Activated CD4-positive, CD25-positive, alpha-beta regulatory T cell (primary cell): ENCODE data around the gene MAPKAP1.

Experiments used
- DNase-seq, 4 experiments: peaks; one replicate each; lab custom pipeline; 2025; lab: John Stamatoyannopoulos, UW

MAPKAP1 gene

DNA sequence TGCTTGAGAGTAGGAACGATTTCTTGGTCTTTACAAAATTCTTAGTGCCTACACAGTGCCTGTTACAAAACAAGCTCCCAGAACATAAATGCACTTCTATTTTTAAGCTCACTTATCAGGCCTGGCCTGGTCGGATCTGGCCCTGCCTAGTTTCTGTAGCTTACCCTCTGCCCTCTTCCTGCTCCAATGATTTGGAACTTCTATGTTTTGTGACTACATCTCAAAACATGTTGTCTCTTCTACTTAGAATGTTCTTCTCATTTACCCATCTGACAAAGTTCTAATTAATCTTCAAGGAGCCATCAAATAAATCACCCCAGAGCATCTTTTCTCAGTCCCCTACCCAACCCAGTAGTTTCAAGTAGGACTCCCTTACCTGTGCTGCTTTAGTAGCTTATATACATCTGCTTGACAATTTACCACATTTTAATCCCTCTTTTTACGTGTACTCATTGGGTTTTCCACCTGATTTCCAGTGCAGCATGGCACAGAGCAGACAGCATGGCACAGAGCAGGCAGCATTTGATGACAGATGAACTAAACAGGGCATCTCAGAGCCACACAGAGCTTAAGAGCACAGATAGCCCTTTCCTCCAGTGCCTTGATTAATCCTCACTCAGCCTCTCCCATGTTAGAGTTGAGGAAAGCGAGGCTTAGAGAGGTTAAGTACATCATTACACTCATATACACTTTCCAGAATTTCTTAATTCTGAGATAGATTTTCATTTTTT is 171.9 kb downstream of the MAPKAP1 start:
- DNase-seq: no peak

GRCh38 chr9:125532812-125533594 is 174.0 kb downstream of the MAPKAP1 start:
- DNase-seq: no peak

DNA sequence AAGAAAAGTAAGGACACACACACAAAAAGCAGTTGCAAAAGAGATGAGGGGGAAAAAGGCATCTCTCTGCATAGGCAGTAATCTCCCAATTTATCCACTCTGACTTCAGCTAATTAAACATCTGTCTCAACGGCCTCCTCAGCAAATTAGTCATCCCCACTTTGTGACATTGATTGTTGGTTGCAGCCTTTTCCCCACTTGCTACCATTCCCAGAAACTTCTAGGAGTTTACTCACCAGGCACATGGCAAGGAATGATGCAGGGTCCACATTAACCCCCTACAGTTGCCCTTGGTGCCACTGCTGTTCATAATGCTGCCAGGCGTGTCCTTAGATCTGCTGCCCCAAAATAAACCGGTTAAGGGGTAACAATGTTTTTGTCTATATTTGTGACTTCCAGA is 174.6 kb downstream of the MAPKAP1 start:
- DNase-seq: no peak

- no peak for DNase-seq
Observed at GRCh38 chr9:125529589-125530515, 177.2 kb downstream of the MAPKAP1 start.

GRCh38 chr9:125529107-125529506 is 177.9 kb downstream of the MAPKAP1 start:
- DNase-seq: no peak

GRCh38 chr9:125527471-125528002 is 179.5 kb downstream of the MAPKAP1 start:
- no peak for DNase-seq

DNA sequence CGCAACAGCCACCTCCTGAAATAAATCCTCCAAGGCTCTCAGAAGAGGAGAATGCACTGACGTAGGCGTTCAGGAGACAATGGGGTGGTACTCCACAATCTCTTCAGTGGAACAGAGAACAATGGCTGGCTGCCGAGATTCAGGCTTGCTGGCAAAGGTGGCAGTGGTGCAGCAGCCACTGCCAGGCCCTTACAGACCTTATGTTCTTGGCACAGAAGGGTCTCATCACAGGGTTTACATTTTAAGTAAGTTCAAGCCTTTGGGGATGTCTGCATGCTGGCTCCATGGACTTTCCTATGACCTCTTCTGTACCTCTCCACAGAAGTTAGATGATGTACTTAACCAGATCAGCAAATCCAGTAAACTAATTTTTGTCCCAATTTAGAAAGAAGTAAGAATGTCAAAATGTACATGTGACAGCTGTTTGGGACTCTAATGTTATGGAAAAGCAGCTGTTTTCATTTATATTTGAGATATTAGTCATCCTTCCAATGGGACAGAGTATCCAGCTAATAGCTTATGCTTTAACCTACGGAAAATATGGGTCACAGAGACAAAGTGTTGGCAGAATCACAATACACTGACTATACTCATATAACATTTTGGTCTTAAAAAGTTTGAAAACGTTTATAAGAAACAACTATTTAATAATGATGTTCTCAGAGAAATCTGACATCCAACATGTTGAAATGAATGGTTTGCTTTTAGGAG is 180.9 kb downstream of the MAPKAP1 start:
- no peak for DNase-seq

GRCh38 chr9:125524583-125525355 is 182.2 kb downstream of the MAPKAP1 start:
- DNase-seq: no peak

GRCh38 chr9:125523681-125524080 is 183.3 kb downstream of the MAPKAP1 start:
- DNase-seq: no peak

- no peak for DNase-seq
Observed at GRCh38 chr9:125522328-125522725, 184.7 kb downstream of the MAPKAP1 start.

GRCh38 chr9:125521462-125522327 is 185.3 kb downstream of the MAPKAP1 start:
- no peak for DNase-seq

- no peak for DNase-seq
Observed at GRCh38 chr9:125519734-125520133, 187.3 kb downstream of the MAPKAP1 start.

DNA sequence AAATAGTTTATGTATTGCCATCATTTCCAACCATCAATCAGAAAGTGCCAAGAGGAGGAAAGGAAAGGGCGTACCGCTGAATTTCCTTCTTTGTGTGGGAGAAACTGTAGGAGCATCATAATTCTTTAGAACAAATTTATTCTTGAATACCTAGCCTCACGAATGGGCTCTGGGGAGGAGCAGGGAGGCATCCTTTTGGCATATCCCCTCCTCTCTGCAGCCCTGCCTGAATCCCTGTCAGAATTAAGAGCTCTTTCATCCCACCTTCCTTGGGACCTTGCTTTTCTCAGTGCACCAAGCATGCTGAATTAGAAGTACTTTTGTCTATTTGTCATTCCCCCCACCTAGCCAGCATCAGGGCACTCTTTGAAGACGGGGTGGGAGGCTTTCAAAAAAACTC is 189.4 kb downstream of the MAPKAP1 start:
- DNase-seq: no peak

GRCh38 chr9:125515983-125516940 is 190.7 kb downstream of the MAPKAP1 start:
- DNase-seq: no peak

- DNase-seq: no peak
Observed at GRCh38 chr9:125515281-125515680, 191.7 kb downstream of the MAPKAP1 start.

- DNase-seq: no peak
Observed at GRCh38 chr9:125514468-125514867, 192.5 kb downstream of the MAPKAP1 start.

DNA sequence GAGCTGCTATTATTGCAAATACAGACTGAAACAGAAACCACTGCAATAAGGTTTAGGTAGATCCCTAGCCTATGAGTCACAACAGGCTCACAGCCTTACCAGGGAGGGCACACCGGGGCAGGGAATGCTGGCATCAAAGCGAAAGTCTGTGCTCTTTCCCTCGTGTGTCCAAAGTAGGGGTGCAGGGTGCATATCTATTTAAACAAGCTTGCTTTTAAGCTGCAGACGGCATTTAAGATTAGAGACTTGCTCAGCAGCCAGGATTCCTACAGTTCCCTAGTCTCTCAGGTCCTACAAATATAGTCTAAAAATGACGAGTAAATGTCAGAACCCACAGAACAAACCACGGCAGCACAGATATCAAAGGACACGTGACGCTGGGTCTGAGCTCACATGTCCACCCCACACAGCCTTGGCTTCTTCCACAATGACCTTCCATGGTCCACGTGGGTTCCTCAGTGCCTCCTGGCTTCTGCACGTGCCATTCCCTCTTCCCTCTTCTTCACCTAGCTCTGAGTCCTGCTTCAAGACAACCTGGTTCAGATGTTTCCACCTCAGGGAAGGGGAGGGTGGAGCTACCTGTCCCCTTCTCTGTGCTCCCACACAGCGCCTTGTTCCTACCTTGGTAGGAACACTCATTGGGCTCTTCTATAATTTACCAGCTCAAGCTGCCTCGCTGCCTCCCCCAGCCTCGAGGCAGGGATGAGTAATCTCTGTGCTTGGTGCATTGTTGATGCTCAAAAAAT is 193.2 kb downstream of the MAPKAP1 start:
- no peak for DNase-seq

GRCh38 chr9:125513303-125513667 is 193.7 kb downstream of the MAPKAP1 start:
- no peak for DNase-seq
